GM10248 (cell line): Measurements from ENCODE around the gene UNC5C.

Experiments
- CTCF ChIA-PET: fragments of 300-600 bp; sonication (Branson Sonifier 250); formaldehyde crosslinking; extraction: SDS; loops from one replicate; lab custom pipeline; 2021; ENCODE audit warnings: antibody characterized with exemption; lab: Yijun Ruan, JAX
- POLR2A ChIA-PET: fragments of 350-650 bp; sonication (Branson Sonifier 250); formaldehyde crosslinking; extraction: SDS; loops from one replicate; lab custom pipeline; 2020; ENCODE audit warnings: antibody characterized with exemption; lab: Yijun Ruan, JAX
- DNase-seq: peaks from one replicate; pipeline ENCODE4 v3.0.0; 2012; ENCODE audit errors: extremely low spot score
- TF ChIP-seq, protein P1 (sequence below): IDR thresholded peaks from 2 replicates; pipeline ENCODE4 v1.5.1; 2012; ENCODE audit warnings: mild to moderate bottlenecking, low read depth; ENCODE audit errors: extremely low read depth, missing control alignments, control extremely low read depth

UNC5C gene

DNA sequence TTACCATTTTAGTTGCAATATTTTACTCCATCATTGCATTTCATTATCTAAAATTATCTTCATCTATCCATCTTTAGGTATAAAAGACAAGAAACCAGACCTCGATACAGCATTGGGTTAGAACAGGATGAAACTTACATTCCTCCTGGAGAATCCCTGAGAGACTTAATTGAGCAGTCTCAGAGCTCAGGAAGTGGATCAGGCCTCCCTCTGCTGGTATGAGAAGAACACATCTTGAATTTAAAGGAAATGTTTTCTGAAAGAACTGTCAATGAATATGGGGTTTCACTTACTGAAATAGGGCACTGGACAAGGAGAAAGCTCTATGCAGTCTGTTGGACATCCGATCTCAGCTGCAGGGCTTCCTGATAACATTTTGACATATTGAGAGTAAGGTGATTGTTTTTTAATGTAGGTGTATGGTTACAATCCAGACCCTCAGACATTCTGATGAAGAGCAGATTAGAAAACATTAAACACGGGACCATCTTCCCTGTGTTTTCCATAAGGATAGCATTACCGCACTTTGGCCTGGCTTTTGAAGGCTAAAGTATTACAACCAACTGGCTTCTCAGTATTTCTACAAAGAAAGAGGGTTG, 423.8 kb downstream of the UNC5C start:
- CTCF ChIA-PET = interaction anchor here (1.0 to 1.7 kb wide), 2 partner anchors 18 to 502 kb away, joined by 3 to 7 read pairs; no protein-coding TSS in a partner anchor
- POLR2A ChIA-PET = no interaction called here
- peak; percentile 8 for DNase-seq
- TF ChIP-seq, protein P1, sequence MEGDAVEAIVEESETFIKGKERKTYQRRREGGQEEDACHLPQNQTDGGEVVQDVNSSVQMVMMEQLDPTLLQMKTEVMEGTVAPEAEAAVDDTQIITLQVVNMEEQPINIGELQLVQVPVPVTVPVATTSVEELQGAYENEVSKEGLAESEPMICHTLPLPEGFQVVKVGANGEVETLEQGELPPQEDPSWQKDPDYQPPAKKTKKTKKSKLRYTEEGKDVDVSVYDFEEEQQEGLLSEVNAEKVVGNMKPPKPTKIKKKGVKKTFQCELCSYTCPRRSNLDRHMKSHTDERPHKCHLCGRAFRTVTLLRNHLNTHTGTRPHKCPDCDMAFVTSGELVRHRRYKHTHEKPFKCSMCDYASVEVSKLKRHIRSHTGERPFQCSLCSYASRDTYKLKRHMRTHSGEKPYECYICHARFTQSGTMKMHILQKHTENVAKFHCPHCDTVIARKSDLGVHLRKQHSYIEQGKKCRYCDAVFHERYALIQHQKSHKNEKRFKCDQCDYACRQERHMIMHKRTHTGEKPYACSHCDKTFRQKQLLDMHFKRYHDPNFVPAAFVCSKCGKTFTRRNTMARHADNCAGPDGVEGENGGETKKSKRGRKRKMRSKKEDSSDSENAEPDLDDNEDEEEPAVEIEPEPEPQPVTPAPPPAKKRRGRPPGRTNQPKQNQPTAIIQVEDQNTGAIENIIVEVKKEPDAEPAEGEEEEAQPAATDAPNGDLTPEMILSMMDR = peak; percentile 24

DNA sequence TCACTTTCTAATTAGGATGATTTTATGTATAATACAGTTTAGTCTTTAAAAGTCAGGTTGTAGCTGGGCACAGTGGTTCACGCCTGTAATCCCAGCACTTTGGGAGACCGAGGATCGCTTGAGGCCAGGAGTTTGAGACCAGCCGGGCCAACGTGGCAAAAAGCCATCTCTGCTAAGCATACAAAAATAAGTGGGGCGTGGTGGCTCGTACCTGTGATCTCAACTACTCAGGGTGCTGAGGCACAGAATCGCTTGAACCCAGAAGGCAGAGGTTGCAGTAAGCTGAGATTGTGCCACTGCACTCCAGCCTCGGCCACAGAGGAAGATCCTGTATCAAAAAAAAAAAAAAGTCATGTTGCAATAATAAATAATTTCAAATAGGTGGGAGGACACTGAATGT, 426.8 kb downstream of the UNC5C start:
- DNase-seq = no peak
- TF ChIP-seq, protein P1 = no peak
- ChIA-PET POLR2A (no interaction called here), CTCF (no interaction called here)

DNA sequence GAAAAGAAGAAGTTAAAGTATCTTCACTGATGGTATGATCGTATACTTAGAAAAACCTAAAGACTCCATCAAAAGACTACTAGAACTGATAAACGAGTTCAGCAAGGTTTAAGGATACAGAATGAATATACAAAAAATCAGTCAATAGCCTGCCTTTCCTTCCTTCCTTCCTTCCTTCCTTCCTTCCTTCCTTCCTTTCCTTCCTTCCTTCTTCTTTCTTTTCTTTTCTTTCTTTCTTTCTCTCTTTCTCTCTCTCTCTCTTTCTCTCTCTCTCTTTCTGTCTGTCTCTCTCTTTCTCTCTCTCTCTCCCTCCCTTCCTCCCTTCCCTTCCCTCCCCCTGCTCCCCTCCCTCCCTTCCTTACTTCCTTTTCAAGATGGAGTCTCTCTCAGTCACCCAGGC, 428.3 kb downstream of the UNC5C start:
- DNase-seq = no peak
- ChIA-PET CTCF (no interaction called here), POLR2A (no interaction called here)
- TF ChIP-seq, protein P1 = no peak

DNA sequence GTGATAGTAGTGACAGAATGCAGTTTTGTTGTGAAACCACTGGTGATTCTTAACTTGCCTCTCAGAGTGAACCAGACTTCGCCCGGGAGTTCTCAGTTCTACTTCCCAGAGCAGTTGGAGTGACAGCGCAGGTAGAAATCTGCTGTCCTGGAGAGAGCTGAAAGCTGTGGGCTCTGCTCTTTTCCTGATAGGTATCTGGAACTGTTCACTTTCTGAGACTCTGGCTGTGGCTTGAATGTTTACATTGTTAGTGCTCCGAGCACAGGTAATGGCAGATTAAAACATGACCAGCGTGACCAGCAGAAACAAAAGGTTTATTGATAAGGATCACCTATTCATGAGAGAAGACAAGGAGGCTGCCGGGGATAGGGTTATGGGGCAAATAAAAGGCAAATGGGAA, 430.3 kb downstream of the UNC5C start:
- DNase-seq = no peak
- ChIA-PET POLR2A (no interaction called here), CTCF (interaction anchor here (1.5 kb wide), 1 partner anchor 41 kb away, joined by 3 read pairs; no protein-coding TSS in a partner anchor)
- TF ChIP-seq, protein P1 = no peak

DNA sequence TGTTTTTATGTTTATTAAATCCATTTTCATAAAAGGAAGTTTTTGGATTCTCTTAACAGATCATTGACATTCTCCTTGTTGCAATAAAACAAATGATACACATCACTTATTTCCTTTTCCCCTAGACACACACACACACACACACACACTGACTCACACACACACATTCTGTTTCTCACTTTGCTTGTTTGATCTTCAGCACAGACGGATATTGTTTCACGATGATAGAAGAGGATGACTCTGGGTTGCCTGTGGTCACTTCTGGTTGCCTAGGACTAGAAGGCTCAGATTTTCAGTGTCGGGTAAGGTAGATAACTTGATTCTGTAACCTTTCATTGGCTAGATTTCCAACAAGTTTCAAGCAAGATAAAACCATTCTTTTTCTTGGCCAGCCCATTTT, 434.3 kb downstream of the UNC5C start:
- no peak for DNase-seq
- TF ChIP-seq, protein P1 = no peak
- ChIA-PET CTCF (no interaction called here), POLR2A (no interaction called here)
